HepG2 (cell line): Measurements from ENCODE around the gene PPDPF.
A peak's percentile ranks its signal among the peaks of the same experiment; 100 is the strongest.

ENCODE experiments used
- CREB1 ChIP-seq, 2 experiments: fragments of 450-650 bp in 1 of 2; IDR thresholded peaks; 2 replicates each; pipeline ENCODE4 v1.6.1; 2016 to 2017; ENCODE audit warnings: control low read depth in 1 of 2, mild to moderate bottlenecking in 1 of 2, missing compliant biosample characterization in 1 of 2, missing genetic modification characterization in 1 of 2
- GTF2F1 ChIP-seq: fragments of 150-350 bp; IDR thresholded peaks from 2 replicates; pipeline ENCODE4 v1.6.1; 2014; ENCODE audit warnings: low read length
- MIER3 ChIP-seq: IDR thresholded peaks from 2 replicates; pipeline ENCODE4 v1.6.1; 2016; ENCODE audit warnings: missing compliant biosample characterization, borderline replicate concordance
- POLR2A ChIP-seq, 2 experiments: IDR thresholded peaks; 2 replicates each; pipeline ENCODE4 v1.6.1; 2011; ENCODE audit warnings: low read depth in 2 of 2, low read length in 2 of 2, mild to moderate bottlenecking in 1 of 2, moderate library complexity in 1 of 2; ENCODE audit not compliant: insufficient read depth in 1 of 2
- SP1 ChIP-seq, 2 experiments: fragments of 450-650 bp in 1 of 2; sonication (generic) in 1 of 2; formaldehyde crosslinking in 1 of 2; IDR thresholded peaks; 2 replicates each; pipeline versions ENCODE4 v1.4.0 to v1.6.1; 2016 to 2020; ENCODE audit warnings: missing genetic modification reagents in 1 of 2
- TCF12 ChIP-seq, 2 experiments: fragments of 450-650 bp in 1 of 2; sonication (generic) in 1 of 2; formaldehyde crosslinking in 1 of 2; IDR thresholded peaks; 2 replicates each; pipeline versions ENCODE4 v1.6.1 to v1.8.0; 2017 to 2022; ENCODE audit warnings: antibody characterized with exemption in 1 of 2, mild to moderate bottlenecking in 1 of 2, missing genetic modification reagents in 1 of 2, moderate library complexity in 1 of 2
- ZFX ChIP-seq: sonication (generic); formaldehyde crosslinking; IDR thresholded peaks from 2 replicates; pipeline ENCODE4 v1.4.0; 2020; ENCODE audit warnings: mild to moderate bottlenecking, low read depth, missing genetic modification reagents, moderate library complexity
- ZNF143 ChIP-seq: sonication (generic); formaldehyde crosslinking; IDR thresholded peaks from 2 replicates; pipeline ENCODE4 v1.4.0; 2020; ENCODE audit warnings: missing genetic modification reagents
- ZNF431 ChIP-seq: sonication (generic); formaldehyde crosslinking; IDR thresholded peaks from 2 replicates; pipeline ENCODE4 v1.9.0; 2022; ENCODE audit warnings: missing genetic modification reagents, low read depth, mild to moderate bottlenecking, borderline replicate concordance
- ZNF737 ChIP-seq: sonication (generic); formaldehyde crosslinking; IDR thresholded peaks from 2 replicates; pipeline ENCODE4 v1.5.0; 2020; ENCODE audit warnings: missing genetic modification reagents, mild to moderate bottlenecking, borderline replicate concordance
- ZNF792 ChIP-seq: IDR thresholded peaks from 2 replicates; pipeline ENCODE4 v1.6.1; 2016
- TF ChIP-seq, protein P1 (sequence below), 2 experiments: IDR thresholded peaks; 2 replicates each; pipeline ENCODE4 v1.6.1; 2011 to 2012; ENCODE audit warnings: low read length in 2 of 2, borderline replicate concordance in 1 of 2, low read depth in 1 of 2, mild to moderate bottlenecking in 1 of 2, moderate library complexity in 1 of 2
- TF ChIP-seq, protein P2 (sequence below): sonication (generic); formaldehyde crosslinking; IDR thresholded peaks from 2 replicates; pipeline ENCODE4 v1.5.0; 2020; ENCODE audit warnings: mild to moderate bottlenecking, missing genetic modification reagents, moderate library complexity
- TF ChIP-seq, protein P3 (sequence below): sonication (generic); formaldehyde crosslinking; IDR thresholded peaks from 2 replicates; pipeline ENCODE4 v1.4.0; 2020; ENCODE audit warnings: missing genetic modification reagents

DNA sequence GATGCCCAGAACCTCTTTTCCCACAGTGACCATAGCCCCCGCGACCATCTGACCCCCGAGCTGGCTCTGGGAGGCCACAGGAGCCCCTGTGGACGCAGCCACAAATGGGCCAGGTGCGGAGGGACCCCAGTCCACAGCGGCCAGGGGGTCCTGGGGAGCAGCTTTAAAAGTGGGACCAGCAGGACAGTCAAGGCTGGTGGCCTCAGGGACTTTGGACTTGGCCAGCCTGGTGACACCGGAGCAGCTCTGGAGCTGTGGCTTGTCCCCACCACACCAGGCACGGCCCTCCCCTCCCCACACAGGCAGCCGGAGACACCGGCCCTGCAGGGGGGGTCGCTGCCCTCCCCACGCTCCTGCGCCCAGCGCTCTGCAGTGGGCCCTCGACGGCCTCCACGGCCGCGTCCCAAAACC is 36.9 kb downstream of the PPDPF start:
- TF ChIP-seq ZNF431 (no peak), ZNF143 (CRISPR knock-in tag) (no peak), MIER3 (CRISPR knock-in tag) (no peak), ZNF737 (CRISPR knock-in tag) (no peak), CREB1 (IDR thresholded peaks at IDR 0.05) (no peak), CREB1 (CRISPR knock-in tag; IDR thresholded peaks at IDR 0.05) (no peak), POLR2A (IDR thresholded peaks at IDR 0.05; ENCODE audit: insufficient read depth in 1 of 2, low read depth in 2 of 2, low read length in 2 of 2) (no peak), ZFX (CRISPR knock-in tag) (peak; percentile 65), SP1 (IDR thresholded peaks at IDR 0.05) (no peak), SP1 (CRISPR knock-in tag; IDR thresholded peaks at IDR 0.05) (no peak), ZNF792 (no peak), TCF12 (IDR thresholded peaks at IDR 0.05) (no peak), TCF12 (CRISPR knock-in tag; IDR thresholded peaks at IDR 0.05) (no peak), GTF2F1 (no peak)
- TF ChIP-seq, protein P1, sequence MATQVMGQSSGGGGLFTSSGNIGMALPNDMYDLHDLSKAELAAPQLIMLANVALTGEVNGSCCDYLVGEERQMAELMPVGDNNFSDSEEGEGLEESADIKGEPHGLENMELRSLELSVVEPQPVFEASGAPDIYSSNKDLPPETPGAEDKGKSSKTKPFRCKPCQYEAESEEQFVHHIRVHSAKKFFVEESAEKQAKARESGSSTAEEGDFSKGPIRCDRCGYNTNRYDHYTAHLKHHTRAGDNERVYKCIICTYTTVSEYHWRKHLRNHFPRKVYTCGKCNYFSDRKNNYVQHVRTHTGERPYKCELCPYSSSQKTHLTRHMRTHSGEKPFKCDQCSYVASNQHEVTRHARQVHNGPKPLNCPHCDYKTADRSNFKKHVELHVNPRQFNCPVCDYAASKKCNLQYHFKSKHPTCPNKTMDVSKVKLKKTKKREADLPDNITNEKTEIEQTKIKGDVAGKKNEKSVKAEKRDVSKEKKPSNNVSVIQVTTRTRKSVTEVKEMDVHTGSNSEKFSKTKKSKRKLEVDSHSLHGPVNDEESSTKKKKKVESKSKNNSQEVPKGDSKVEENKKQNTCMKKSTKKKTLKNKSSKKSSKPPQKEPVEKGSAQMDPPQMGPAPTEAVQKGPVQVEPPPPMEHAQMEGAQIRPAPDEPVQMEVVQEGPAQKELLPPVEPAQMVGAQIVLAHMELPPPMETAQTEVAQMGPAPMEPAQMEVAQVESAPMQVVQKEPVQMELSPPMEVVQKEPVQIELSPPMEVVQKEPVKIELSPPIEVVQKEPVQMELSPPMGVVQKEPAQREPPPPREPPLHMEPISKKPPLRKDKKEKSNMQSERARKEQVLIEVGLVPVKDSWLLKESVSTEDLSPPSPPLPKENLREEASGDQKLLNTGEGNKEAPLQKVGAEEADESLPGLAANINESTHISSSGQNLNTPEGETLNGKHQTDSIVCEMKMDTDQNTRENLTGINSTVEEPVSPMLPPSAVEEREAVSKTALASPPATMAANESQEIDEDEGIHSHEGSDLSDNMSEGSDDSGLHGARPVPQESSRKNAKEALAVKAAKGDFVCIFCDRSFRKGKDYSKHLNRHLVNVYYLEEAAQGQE (IDR thresholded peaks at IDR 0.05; ENCODE audit: borderline replicate concordance in 1 of 2, low read depth in 1 of 2, low read length in 2 of 2) = no peak
- TF ChIP-seq, protein P2, sequence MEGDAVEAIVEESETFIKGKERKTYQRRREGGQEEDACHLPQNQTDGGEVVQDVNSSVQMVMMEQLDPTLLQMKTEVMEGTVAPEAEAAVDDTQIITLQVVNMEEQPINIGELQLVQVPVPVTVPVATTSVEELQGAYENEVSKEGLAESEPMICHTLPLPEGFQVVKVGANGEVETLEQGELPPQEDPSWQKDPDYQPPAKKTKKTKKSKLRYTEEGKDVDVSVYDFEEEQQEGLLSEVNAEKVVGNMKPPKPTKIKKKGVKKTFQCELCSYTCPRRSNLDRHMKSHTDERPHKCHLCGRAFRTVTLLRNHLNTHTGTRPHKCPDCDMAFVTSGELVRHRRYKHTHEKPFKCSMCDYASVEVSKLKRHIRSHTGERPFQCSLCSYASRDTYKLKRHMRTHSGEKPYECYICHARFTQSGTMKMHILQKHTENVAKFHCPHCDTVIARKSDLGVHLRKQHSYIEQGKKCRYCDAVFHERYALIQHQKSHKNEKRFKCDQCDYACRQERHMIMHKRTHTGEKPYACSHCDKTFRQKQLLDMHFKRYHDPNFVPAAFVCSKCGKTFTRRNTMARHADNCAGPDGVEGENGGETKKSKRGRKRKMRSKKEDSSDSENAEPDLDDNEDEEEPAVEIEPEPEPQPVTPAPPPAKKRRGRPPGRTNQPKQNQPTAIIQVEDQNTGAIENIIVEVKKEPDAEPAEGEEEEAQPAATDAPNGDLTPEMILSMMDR (CRISPR knock-in tag) = no peak
- TF ChIP-seq, protein P3, sequence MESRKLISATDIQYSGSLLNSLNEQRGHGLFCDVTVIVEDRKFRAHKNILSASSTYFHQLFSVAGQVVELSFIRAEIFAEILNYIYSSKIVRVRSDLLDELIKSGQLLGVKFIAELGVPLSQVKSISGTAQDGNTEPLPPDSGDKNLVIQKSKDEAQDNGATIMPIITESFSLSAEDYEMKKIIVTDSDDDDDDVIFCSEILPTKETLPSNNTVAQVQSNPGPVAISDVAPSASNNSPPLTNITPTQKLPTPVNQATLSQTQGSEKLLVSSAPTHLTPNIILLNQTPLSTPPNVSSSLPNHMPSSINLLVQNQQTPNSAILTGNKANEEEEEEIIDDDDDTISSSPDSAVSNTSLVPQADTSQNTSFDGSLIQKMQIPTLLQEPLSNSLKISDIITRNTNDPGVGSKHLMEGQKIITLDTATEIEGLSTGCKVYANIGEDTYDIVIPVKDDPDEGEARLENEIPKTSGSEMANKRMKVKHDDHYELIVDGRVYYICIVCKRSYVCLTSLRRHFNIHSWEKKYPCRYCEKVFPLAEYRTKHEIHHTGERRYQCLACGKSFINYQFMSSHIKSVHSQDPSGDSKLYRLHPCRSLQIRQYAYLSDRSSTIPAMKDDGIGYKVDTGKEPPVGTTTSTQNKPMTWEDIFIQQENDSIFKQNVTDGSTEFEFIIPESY (CRISPR knock-in tag) = peak; percentile 71; the same call in 1 of the 2 replicates
